Adrenal gland (tissue), 12 donors: ENCODE measurements around the gene MPPED1. TPM values are rescaled to one million over a fixed set of nuclear protein-coding genes. Genes with fewer than 3 reads are reported as not detected.

Source experiments
- DNase-seq, 7 donors: peaks; one replicate each; pipeline ENCODE4 v3.0.0-alpha.2; 2019 to 2020
- H3K27ac ChIP-seq, 5 donors: fragments of 200-600 bp; sonication (generic) in 4 of 5; 1 replicate in 3 of 5; 2 replicates in 2 of 5; pipeline versions ENCODE4 v1.5.1 to v1.8.0; 2016 to 2020; ENCODE audit warnings: mild to moderate bottlenecking in 1 of 5
- H3K27me3 ChIP-seq: fragments of 200-600 bp; 2 replicates; pipeline ENCODE4 v1.8.0; 2021
- H3K36me3 ChIP-seq, 2 donors: fragments of 200-600 bp; replicated peaks in 1 of 2; 1 replicate in 1 of 2; 2 replicates in 1 of 2; pipeline versions ENCODE4 v1.5.1 to v1.8.0; 2018 to 2022
- H3K4me1 ChIP-seq, 2 donors: fragments of 200-600 bp; replicated peaks in 1 of 2; 1 replicate in 1 of 2; 2 replicates in 1 of 2; pipeline versions ENCODE4 v1.5.1 to v1.8.0; 2018 to 2021
- H3K4me3 ChIP-seq, 4 donors: fragments of 200-600 bp; sonication (generic) in 3 of 4; one replicate each; pipeline ENCODE4 v1.5.1; 2016 to 2018
- H3K9me3 ChIP-seq, 3 donors: fragments of 200-600 bp; sonication (generic) in 1 of 3; replicated peaks in 1 of 3; 1 replicate in 2 of 3; 2 replicates in 1 of 3; pipeline versions ENCODE4 v1.5.1 to v1.8.0; 2016 to 2021
- CTCF ChIP-seq, 6 experiments: fragments of 450-650 bp in 4 of 6; fragments of 200-600 bp in 2 of 6; sonication (generic) in 1 of 6; IDR thresholded peaks; 1 replicate in 5 of 6; 2 replicates in 1 of 6; pipeline versions ENCODE4 v1.5.1 to v1.8.0; 2016 to 2021; ENCODE audit warnings: antibody characterized with exemption in 6 of 6, mild to moderate bottlenecking in 2 of 6, moderate library complexity in 1 of 6
- POLR2A ChIP-seq, 2 donors: fragments of 450-650 bp; IDR thresholded peaks; one replicate each; pipeline ENCODE4 v1.6.1; 2017; ENCODE audit warnings: antibody characterized with exemption in 2 of 2, mild to moderate bottlenecking in 2 of 2, moderate library complexity in 1 of 2
- WGBS, 4 donors: extraction: QIAGEN DNeasy Blood & Tissue Kit in 2 of 4; methylation state at CpG; one replicate each; pipeline versions ENCODE4 v1.1.5 to v1.1.7; 2013 to 2017; 5-methylcytosine and 5-hydroxymethylcytosine counted together
- intact Hi-C, 2 donors: fragments of 100-400 bp; cut with DNase I; formaldehyde crosslinking; loops; one replicate each; pipeline versions ENCODE4 v1.14.1 to v1.15.0; 2022 to 2023
- polyA plus RNA-seq, 3 donors: library from polyadenylated mRNA; stranded (reverse); fragments of 200-250 nt in 2 of 3; fragments of 350-450 nt in 1 of 3; fragmentation: Illumina TruSeq in 1 of 3; extraction: RNeasy Lipid Tissue Mini Kit (QIAGEN cat#74804) in 1 of 3; gene quantifications; one replicate each; pipeline ENCODE4 v1.2.3, GENCODE V29; 2013 to 2014
- total RNA-seq, 9 donors: library from RNA; depleted of rRNA in 4 of 9; stranded (reverse); fragments of >200 nt in 4 of 9; fragments of 120-200 nt in 1 of 9; fragmentation: NEBNext Ultra II Directional in 1 of 9; extraction: Animal tissue kit (Norgen Biotek cat#: 25700) in 1 of 9; gene quantifications; one replicate each; pipeline versions ENCODE4 v1.1.0 to v1.2.4, GENCODE V29; 2013 to 2023
- donor health status: healthy with polysubstance abuse.
- donor health status: Bipolar disorder and iron deficiency.
- donor health status: DM: yes; HTN: yes; CAD: no.
- donor health status: DM: no; HTN: no; CAD: no.
- donor health status: DM: no; HTN: no; CAD: no.
- donor health status: DM: yes; HTN: yes; CAD: no.

Gene MPPED1
- total and polyA plus RNA-seq, 12 donors: 0.07 to 0.44 (median 0.11) TPM; not detected in 8

DNA sequence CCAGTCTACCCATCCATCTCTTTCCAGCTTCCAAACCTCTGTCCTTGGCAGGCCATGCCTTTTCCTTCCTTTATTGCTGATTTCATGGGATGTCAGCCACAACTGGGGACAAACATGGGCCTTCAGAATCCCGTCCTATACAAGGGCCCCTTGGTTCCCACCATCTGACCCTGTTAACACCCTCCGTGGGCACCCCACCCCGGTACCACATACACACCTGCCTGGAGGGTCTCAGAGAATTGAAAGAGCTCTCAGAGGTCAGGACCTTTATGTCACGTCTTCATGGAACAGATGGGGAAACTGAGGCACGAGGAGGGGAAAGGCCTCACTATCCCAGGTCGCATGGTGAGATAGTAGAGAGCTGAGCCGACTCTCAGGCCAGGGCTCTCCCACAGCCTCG, 53.0 kb downstream of the MPPED1 start:
- intact Hi-C loops: no loop called here
- H3K9me3 ChIP-seq: no peaks in the 10 kb centered on the region
- no peak for TF ChIP-seq POLR2A (IDR thresholded peaks at IDR 0.05)
- no peak for TF ChIP-seq CTCF (IDR thresholded peaks at IDR 0.05)
- H3K27me3 ChIP-seq: peaks cover 5% of the 10 kb centered on the region
- no peak overlapping the region for H3K4me3 ChIP-seq
- 62 to 73% (median 63%) methylated on average over 6 to 8 of the region's 8 CpGs for WGBS, 4 donors
- no peak for DNase-seq
- no peak overlapping the region for H3K27ac ChIP-seq
- H3K4me1 ChIP-seq: no peaks in the 10 kb centered on the region
- H3K36me3 ChIP-seq: no peaks in the 10 kb centered on the region

- H3K27ac ChIP-seq: no peak overlapping the region
- intact Hi-C loops: no loop called here
- TF ChIP-seq CTCF (IDR thresholded peaks at IDR 0.05): no peak
- no peak for TF ChIP-seq POLR2A (IDR thresholded peaks at IDR 0.05)
- no peaks in the 10 kb centered on the region for H3K4me1 ChIP-seq
- no peak overlapping the region for H3K4me3 ChIP-seq
- no peaks in the 10 kb centered on the region for H3K9me3 ChIP-seq
- no peak for DNase-seq
- peaks cover 5% of the 10 kb centered on the region for H3K27me3 ChIP-seq
- H3K36me3 ChIP-seq: no peaks in the 10 kb centered on the region
- 74 to 84% (median 80%) methylated on average over 11 to 23 of the region's 23 CpGs for WGBS, 4 donors
Measured at GRCh38 chr22:43465291-43466015, 53.6 kb downstream of the MPPED1 start.

- Histone ChIP-seq H3K27ac (no peak overlapping the region), H3K36me3 (no peaks in the 10 kb centered on the region), H3K27me3 (peaks cover 5% of the 10 kb centered on the region), H3K9me3 (no peaks in the 10 kb centered on the region), H3K4me3 (no peak overlapping the region), H3K4me1 (no peaks in the 10 kb centered on the region)
- 72 to 75% (median 74%) methylated on average over 6 to 7 of the region's 7 CpGs for WGBS, 4 donors
- TF ChIP-seq CTCF (IDR thresholded peaks at IDR 0.05): no peak
- TF ChIP-seq POLR2A (IDR thresholded peaks at IDR 0.05): no peak
- intact Hi-C loops: no loop called here
- no peak for DNase-seq
Measured at GRCh38 chr22:43466710-43467109, 54.9 kb downstream of the MPPED1 start.

GRCh38 chr22:43467216-43467940, 55.6 kb downstream of the MPPED1 start:
- intact Hi-C loops: no loop called here
- WGBS, 4 donors: 64 to 73% (median 71%) methylated on average over 18 to 21 of the region's 21 CpGs
- Histone ChIP-seq H3K27ac (no peak overlapping the region), H3K4me3 (no peak overlapping the region), H3K27me3 (peaks cover 5% of the 10 kb centered on the region), H3K36me3 (no peaks in the 10 kb centered on the region), H3K4me1 (no peaks in the 10 kb centered on the region), H3K9me3 (no peaks in the 10 kb centered on the region)
- DNase-seq: no peak
- TF ChIP-seq POLR2A (IDR thresholded peaks at IDR 0.05): no peak
- no peak for TF ChIP-seq CTCF (IDR thresholded peaks at IDR 0.05)
